Neural cell (in vitro differentiated cells): ENCODE results near the gene GRHL1. TPM values are rescaled to one million over a fixed set of nuclear protein-coding genes. Genes with fewer than 3 reads are reported as not detected.

Experiments used
- H2AFZ ChIP-seq: fragments of 200-600, 300-800 bp; sonication (generic), shearing (Covaris generic); 2 replicates; pipeline ENCODE4 v1.6.0; 2014; ENCODE audit warnings: low read depth, mild to moderate bottlenecking, antibody characterized with exemption, low read length, moderate library complexity
- H3F3A ChIP-seq: fragments of 200-600 bp; shearing (Covaris generic); 2 replicates; pipeline ENCODE4 v1.6.1; 2016; ENCODE audit warnings: mild to moderate bottlenecking, moderate library complexity, mixed read lengths, antibody characterized with exemption, low read length; ENCODE audit not compliant: insufficient read depth, poor library complexity, severe bottlenecking
- H3K27ac ChIP-seq: fragments of 200-600, 300-800 bp; sonication (generic), shearing (Covaris generic); 2 replicates; pipeline ENCODE4 v1.5.1; 2014; ENCODE audit warnings: mild to moderate bottlenecking, low read length, moderate library complexity
- H3K27me3 ChIP-seq: fragments of 300-800, 200-600 bp; sonication (generic), shearing (Covaris generic); 2 replicates; pipeline ENCODE4 v1.6.0; 2014; ENCODE audit warnings: mild to moderate bottlenecking, low read depth, low read length, moderate library complexity; ENCODE audit not compliant: insufficient read depth
- H3K36me3 ChIP-seq: fragments of 300-800, 200-600 bp; sonication (generic), shearing (Covaris generic); 2 replicates; pipeline ENCODE4 v1.5.1; 2014; ENCODE audit warnings: mild to moderate bottlenecking, antibody characterized with exemption, low read length, moderate library complexity; ENCODE audit not compliant: insufficient read depth
- H3K4me2 ChIP-seq: fragments of 300-800, 200-600 bp; sonication (generic), shearing (Covaris generic); 2 replicates; pipeline ENCODE4 v1.6.0; 2014; ENCODE audit warnings: mild to moderate bottlenecking, low read length
- H3K4me3 ChIP-seq: fragments of 300-800, 200-600 bp; sonication (generic), shearing (Covaris generic); 2 replicates; pipeline ENCODE4 v1.5.1; 2014; ENCODE audit warnings: mild to moderate bottlenecking, low read length, moderate library complexity
- H3K79me2 ChIP-seq: fragments of 200-600 bp; shearing (Covaris generic); replicated peaks from 2 replicates; pipeline ENCODE4 v1.6.0; 2014; ENCODE audit warnings: mild to moderate bottlenecking, low read length, moderate library complexity; ENCODE audit not compliant: insufficient read depth
- H3K9ac ChIP-seq: fragments of 300-800, 200-600 bp; sonication (generic), shearing (Covaris generic); 2 replicates; pipeline ENCODE4 v1.6.1; 2016; ENCODE audit warnings: mild to moderate bottlenecking, low read length, mixed read lengths
- H3K9me2 ChIP-seq: fragments of 200-600 bp; shearing (Covaris generic); 2 replicates; pipeline ENCODE4 v1.6.1; 2016; ENCODE audit warnings: mild to moderate bottlenecking, low read length, mixed read lengths; ENCODE audit not compliant: insufficient read depth
- H3K9me3 ChIP-seq: fragments of 200-600, 300-800 bp; sonication (generic), shearing (Covaris generic); 2 replicates; pipeline ENCODE4 v1.6.1; 2016; ENCODE audit warnings: mild to moderate bottlenecking, mixed run types, low read length, moderate library complexity, mixed read lengths
- H4K20me1 ChIP-seq: fragments of 200-600 bp; shearing (Covaris generic); 2 replicates; pipeline ENCODE4 v1.6.1; 2016; ENCODE audit warnings: mild to moderate bottlenecking, mixed run types; ENCODE audit not compliant: insufficient read depth
- EP300 ChIP-seq: fragments of 450-650 bp; conservative IDR thresholded peaks from 2 replicates; pipeline ENCODE4 v1.6.1; 2014; ENCODE audit warnings: antibody characterized with exemption, mild to moderate bottlenecking, moderate library complexity; ENCODE audit not compliant: poor library complexity, severe bottlenecking
- EZH2 ChIP-seq: fragments of 200-600, 300-800 bp; shearing (Covaris generic), sonication (generic); IDR thresholded peaks from 2 replicates; pipeline ENCODE4 v1.6.1; 2014; ENCODE audit warnings: antibody characterized with exemption, low read length, borderline replicate concordance, mild to moderate bottlenecking; ENCODE audit not compliant: insufficient read depth, poor library complexity, severe bottlenecking
- MXI1 ChIP-seq: fragments of 450-650 bp; conservative IDR thresholded peaks from 2 replicates; pipeline ENCODE4 v1.6.1; 2014; ENCODE audit warnings: antibody characterized with exemption, mild to moderate bottlenecking; ENCODE audit not compliant: poor library complexity, severe bottlenecking
- POLR2AphosphoS5 ChIP-seq: IDR thresholded peaks from 2 replicates; pipeline ENCODE4 v1.6.1; 2012
- RAD21 ChIP-seq: fragments of 450-650 bp; conservative IDR thresholded peaks from 2 replicates; pipeline ENCODE4 v1.6.1; 2014; ENCODE audit warnings: antibody characterized with exemption, mild to moderate bottlenecking, moderate library complexity
- REST ChIP-seq: IDR thresholded peaks from 2 replicates; pipeline ENCODE4 v1.6.1; 2012; ENCODE audit warnings: borderline replicate concordance
- SMC3 ChIP-seq: fragments of 450-650 bp; conservative IDR thresholded peaks from 2 replicates; pipeline ENCODE4 v1.6.1; 2014; ENCODE audit warnings: antibody characterized with exemption, mild to moderate bottlenecking, moderate library complexity; ENCODE audit not compliant: poor library complexity
- TAF1 ChIP-seq: IDR thresholded peaks from 2 replicates; pipeline ENCODE4 v1.6.1; 2012; ENCODE audit warnings: low read depth
- polyA plus RNA-seq: library from polyadenylated mRNA; depleted of rRNA; stranded (reverse); fragments of >200 nt; gene quantifications from 2 replicates; pipeline ENCODE4 v1.2.3, GENCODE V29; 2014
- TF ChIP-seq, protein P1 (sequence below): fragments of 450-650 bp; IDR thresholded peaks from 2 replicates; pipeline ENCODE4 v1.5.1; 2014; ENCODE audit warnings: antibody characterized with exemption, mild to moderate bottlenecking, moderate library complexity; ENCODE audit not compliant: poor library complexity, severe bottlenecking

The GRHL1 gene
- polyA plus RNA-seq, 1 donor from 2014 or later = 26.3 TPM

- no peak overlapping the region for H2AFZ ChIP-seq
- H3K27me3 ChIP-seq = peaks cover 11% of the 10 kb centered on the region
- no peak overlapping the region for H3K4me3 ChIP-seq
- H3K9me2 ChIP-seq = no peaks in the 10 kb centered on the region
- H3F3A ChIP-seq = no peaks in the 10 kb centered on the region
- H3K36me3 ChIP-seq = no peaks in the 10 kb centered on the region
- H3K9me3 ChIP-seq = no peaks in the 10 kb centered on the region
- H3K79me2 ChIP-seq = no peaks in the 10 kb centered on the region
- H3K4me2 ChIP-seq = no peak overlapping the region
- H4K20me1 ChIP-seq = no peaks in the 10 kb centered on the region
- H3K9ac ChIP-seq = no peak overlapping the region
- no peak for TF ChIP-seq REST
- no peak for TF ChIP-seq POLR2AphosphoS5
- TF ChIP-seq TAF1 = no peak
- H3K27ac ChIP-seq = no peak overlapping the region
Observed at GRCh38 chr2:9946818-9947217, 4.7 kb upstream of the GRHL1 start.

GRCh38 chr2:9948721-9949120, 2.8 kb upstream of the GRHL1 start:
- TF ChIP-seq RAD21 (no peak), POLR2AphosphoS5 (no peak), EZH2 (no peak), SMC3 (no peak), TAF1 (no peak), EP300 (no peak), MXI1 (no peak)
- TF ChIP-seq, protein P1, sequence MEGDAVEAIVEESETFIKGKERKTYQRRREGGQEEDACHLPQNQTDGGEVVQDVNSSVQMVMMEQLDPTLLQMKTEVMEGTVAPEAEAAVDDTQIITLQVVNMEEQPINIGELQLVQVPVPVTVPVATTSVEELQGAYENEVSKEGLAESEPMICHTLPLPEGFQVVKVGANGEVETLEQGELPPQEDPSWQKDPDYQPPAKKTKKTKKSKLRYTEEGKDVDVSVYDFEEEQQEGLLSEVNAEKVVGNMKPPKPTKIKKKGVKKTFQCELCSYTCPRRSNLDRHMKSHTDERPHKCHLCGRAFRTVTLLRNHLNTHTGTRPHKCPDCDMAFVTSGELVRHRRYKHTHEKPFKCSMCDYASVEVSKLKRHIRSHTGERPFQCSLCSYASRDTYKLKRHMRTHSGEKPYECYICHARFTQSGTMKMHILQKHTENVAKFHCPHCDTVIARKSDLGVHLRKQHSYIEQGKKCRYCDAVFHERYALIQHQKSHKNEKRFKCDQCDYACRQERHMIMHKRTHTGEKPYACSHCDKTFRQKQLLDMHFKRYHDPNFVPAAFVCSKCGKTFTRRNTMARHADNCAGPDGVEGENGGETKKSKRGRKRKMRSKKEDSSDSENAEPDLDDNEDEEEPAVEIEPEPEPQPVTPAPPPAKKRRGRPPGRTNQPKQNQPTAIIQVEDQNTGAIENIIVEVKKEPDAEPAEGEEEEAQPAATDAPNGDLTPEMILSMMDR = no peak

More at GRCh38 chr2:9948721-9949120, 2.8 kb upstream of the GRHL1 start:
- H3K9me2 ChIP-seq = no peaks in the 10 kb centered on the region
- H3K4me3 ChIP-seq = no peak overlapping the region
- no peak overlapping the region for H3K9ac ChIP-seq
- H3K27me3 ChIP-seq = peaks cover 11% of the 10 kb centered on the region
- H3K36me3 ChIP-seq = no peaks in the 10 kb centered on the region
- no peak overlapping the region for H3K4me2 ChIP-seq
- H3K27ac ChIP-seq = no peak overlapping the region
- no peak overlapping the region for H2AFZ ChIP-seq
- H3F3A ChIP-seq = no peaks in the 10 kb centered on the region
- no peaks in the 10 kb centered on the region for H4K20me1 ChIP-seq
- no peaks in the 10 kb centered on the region for H3K79me2 ChIP-seq
- no peaks in the 10 kb centered on the region for H3K9me3 ChIP-seq
